Measurements from ENCODE around the gene COL4A6.

DNA sequence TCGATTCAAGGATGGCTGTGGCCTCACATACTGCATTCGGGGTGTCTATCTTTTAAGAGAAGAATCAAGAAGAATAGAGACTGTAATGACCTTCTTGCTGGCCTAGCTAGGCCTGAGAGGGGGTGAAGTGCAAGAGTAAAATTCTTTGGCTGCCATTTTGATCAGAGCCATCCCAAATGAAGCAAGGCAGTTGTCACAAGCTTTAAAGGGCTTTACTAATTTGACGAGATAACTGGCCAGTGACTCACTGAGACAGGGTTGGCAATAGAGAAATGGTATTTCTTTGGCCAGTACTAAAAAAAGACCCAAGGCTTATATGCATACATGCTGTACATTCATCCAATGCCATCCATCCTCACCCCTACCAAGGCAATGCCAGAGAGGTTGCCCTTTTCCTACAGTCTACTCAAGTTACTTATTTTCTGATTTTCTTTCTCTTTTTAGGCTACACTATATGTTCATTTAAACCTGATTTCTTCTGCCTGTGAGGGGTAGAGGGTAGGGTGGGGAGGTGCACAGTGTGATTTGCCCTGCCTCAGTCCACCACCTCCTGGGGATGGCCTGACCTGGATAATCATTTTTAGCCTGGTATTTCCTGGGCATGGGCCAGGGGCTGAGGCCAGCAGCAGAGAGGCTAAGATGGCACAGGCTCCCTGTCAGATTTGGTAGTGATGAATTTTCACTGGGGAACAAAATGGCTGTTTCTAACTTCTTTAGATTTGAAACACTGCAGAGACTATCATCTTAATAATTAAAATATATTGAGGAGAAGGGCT lies 314.4 kb downstream of the COL4A6 start:
- TF ChIP-seq, protein P1, sequence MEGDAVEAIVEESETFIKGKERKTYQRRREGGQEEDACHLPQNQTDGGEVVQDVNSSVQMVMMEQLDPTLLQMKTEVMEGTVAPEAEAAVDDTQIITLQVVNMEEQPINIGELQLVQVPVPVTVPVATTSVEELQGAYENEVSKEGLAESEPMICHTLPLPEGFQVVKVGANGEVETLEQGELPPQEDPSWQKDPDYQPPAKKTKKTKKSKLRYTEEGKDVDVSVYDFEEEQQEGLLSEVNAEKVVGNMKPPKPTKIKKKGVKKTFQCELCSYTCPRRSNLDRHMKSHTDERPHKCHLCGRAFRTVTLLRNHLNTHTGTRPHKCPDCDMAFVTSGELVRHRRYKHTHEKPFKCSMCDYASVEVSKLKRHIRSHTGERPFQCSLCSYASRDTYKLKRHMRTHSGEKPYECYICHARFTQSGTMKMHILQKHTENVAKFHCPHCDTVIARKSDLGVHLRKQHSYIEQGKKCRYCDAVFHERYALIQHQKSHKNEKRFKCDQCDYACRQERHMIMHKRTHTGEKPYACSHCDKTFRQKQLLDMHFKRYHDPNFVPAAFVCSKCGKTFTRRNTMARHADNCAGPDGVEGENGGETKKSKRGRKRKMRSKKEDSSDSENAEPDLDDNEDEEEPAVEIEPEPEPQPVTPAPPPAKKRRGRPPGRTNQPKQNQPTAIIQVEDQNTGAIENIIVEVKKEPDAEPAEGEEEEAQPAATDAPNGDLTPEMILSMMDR (tag by site-specific recombination; IDR thresholded peaks at IDR 0.05): no peak
- TF ChIP-seq ZNF274 (IDR thresholded peaks at IDR 0.05; ENCODE audit: low read length) (no peak), ZNF274 (tag by site-specific recombination; IDR thresholded peaks at IDR 0.05; ENCODE audit: borderline replicate concordance) (no peak)
- TF ChIP-seq, protein P2, sequence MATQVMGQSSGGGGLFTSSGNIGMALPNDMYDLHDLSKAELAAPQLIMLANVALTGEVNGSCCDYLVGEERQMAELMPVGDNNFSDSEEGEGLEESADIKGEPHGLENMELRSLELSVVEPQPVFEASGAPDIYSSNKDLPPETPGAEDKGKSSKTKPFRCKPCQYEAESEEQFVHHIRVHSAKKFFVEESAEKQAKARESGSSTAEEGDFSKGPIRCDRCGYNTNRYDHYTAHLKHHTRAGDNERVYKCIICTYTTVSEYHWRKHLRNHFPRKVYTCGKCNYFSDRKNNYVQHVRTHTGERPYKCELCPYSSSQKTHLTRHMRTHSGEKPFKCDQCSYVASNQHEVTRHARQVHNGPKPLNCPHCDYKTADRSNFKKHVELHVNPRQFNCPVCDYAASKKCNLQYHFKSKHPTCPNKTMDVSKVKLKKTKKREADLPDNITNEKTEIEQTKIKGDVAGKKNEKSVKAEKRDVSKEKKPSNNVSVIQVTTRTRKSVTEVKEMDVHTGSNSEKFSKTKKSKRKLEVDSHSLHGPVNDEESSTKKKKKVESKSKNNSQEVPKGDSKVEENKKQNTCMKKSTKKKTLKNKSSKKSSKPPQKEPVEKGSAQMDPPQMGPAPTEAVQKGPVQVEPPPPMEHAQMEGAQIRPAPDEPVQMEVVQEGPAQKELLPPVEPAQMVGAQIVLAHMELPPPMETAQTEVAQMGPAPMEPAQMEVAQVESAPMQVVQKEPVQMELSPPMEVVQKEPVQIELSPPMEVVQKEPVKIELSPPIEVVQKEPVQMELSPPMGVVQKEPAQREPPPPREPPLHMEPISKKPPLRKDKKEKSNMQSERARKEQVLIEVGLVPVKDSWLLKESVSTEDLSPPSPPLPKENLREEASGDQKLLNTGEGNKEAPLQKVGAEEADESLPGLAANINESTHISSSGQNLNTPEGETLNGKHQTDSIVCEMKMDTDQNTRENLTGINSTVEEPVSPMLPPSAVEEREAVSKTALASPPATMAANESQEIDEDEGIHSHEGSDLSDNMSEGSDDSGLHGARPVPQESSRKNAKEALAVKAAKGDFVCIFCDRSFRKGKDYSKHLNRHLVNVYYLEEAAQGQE (tag by site-specific recombination; IDR thresholded peaks at IDR 0.05): no peak
